Astrocyte (in vitro differentiated cells and primary cell): ENCODE data around the gene WHRN. TPM values are rescaled to one million over a fixed set of nuclear protein-coding genes. Genes with fewer than 3 reads are reported as not detected.

Experiments
- DNase-seq: peaks from one replicate; pipeline ENCODE4 v3.0.0-alpha.2; 2010; ENCODE audit warnings: low read depth
- FAIRE-seq: peaks from 2 replicates; lab custom pipeline; 2011; peaks lifted over from hg19 to GRCh38; lab: Jason Lieb, UNC
- H2AFZ ChIP-seq: 2 replicates; pipeline ENCODE4 v1.6.0; 2012; ENCODE audit warnings: low read depth, low read length, inconsistent platforms
- H3K27ac ChIP-seq: 2 replicates; pipeline ENCODE4 v1.5.1; 2011; ENCODE audit warnings: low read depth, low read length, inconsistent platforms
- H3K27me3 ChIP-seq: 2 replicates; pipeline ENCODE4 v1.6.0; 2011; ENCODE audit warnings: low read length, inconsistent platforms; ENCODE audit not compliant: insufficient read depth
- H3K36me3 ChIP-seq: 2 replicates; pipeline ENCODE4 v1.5.1; 2011; ENCODE audit warnings: low read length, inconsistent platforms; ENCODE audit not compliant: insufficient read depth
- H3K4me1 ChIP-seq: 2 replicates; pipeline ENCODE4 v1.5.1; 2011; ENCODE audit warnings: low read length, inconsistent platforms; ENCODE audit not compliant: insufficient read depth
- H3K4me2 ChIP-seq: 2 replicates; pipeline ENCODE4 v1.6.0; 2012; ENCODE audit warnings: low read length, inconsistent platforms
- H3K4me3 ChIP-seq: 2 replicates; pipeline ENCODE4 v1.5.1; 2011; ENCODE audit warnings: low read depth, mild to moderate bottlenecking, low read length, inconsistent platforms; ENCODE audit not compliant: insufficient read depth
- H3K79me2 ChIP-seq: 2 replicates; pipeline ENCODE4 v1.6.0; 2012; ENCODE audit warnings: mild to moderate bottlenecking, low read length, inconsistent platforms; ENCODE audit not compliant: insufficient read depth
- H3K9ac ChIP-seq: 2 replicates; pipeline ENCODE4 v1.6.0; 2012; ENCODE audit warnings: mild to moderate bottlenecking, low read length, inconsistent platforms
- H3K9me3 ChIP-seq: 2 replicates; pipeline ENCODE4 v1.5.1; 2012; ENCODE audit warnings: low read depth, mild to moderate bottlenecking, low read length, inconsistent platforms; ENCODE audit not compliant: insufficient read depth
- H4K20me1 ChIP-seq: 2 replicates; pipeline ENCODE4 v1.6.0; 2012; ENCODE audit warnings: low read length, inconsistent platforms; ENCODE audit not compliant: insufficient read depth
- H3K27ac Mint-ChIP-seq: one replicate; pipeline ENCODE4 v1.8.0; 2021; ENCODE audit warnings: mild to moderate bottlenecking, mixed read lengths; ENCODE audit not compliant: unreplicated experiment
- H3K27me3 Mint-ChIP-seq: one replicate; pipeline ENCODE4 v1.8.0; 2021; ENCODE audit warnings: low read depth, mixed read lengths; ENCODE audit not compliant: unreplicated experiment
- H3K36me3 Mint-ChIP-seq: one replicate; pipeline ENCODE4 v1.8.0; 2021; ENCODE audit warnings: low read depth, mixed read lengths; ENCODE audit not compliant: unreplicated experiment
- H3K4me1 Mint-ChIP-seq: one replicate; pipeline ENCODE4 v1.8.0; 2021; ENCODE audit warnings: low read depth, mixed read lengths; ENCODE audit not compliant: unreplicated experiment
- H3K4me3 Mint-ChIP-seq: one replicate; pipeline ENCODE4 v1.8.0; 2021; ENCODE audit warnings: mild to moderate bottlenecking, moderate library complexity, mixed read lengths; ENCODE audit not compliant: unreplicated experiment
- H3K9me3 Mint-ChIP-seq: one replicate; pipeline ENCODE4 v1.8.0; 2021; ENCODE audit warnings: mild to moderate bottlenecking, mixed read lengths; ENCODE audit not compliant: unreplicated experiment
- EZH2 ChIP-seq: IDR thresholded peaks from 2 replicates; pipeline ENCODE4 v1.6.1; 2012; ENCODE audit warnings: mild to moderate bottlenecking, low read length, inconsistent platforms; ENCODE audit not compliant: insufficient read depth
- total RNA-seq: library from RNA; stranded (reverse); gene quantifications from 2 replicates; pipeline ENCODE4 v1.2.1, GENCODE V29; 2021
- TF ChIP-seq, protein P1 (sequence below): IDR thresholded peaks from 2 replicates; pipeline ENCODE4 v1.5.1; 2011; ENCODE audit warnings: low read depth, mild to moderate bottlenecking, inconsistent platforms, low read length, moderate library complexity; ENCODE audit not compliant: insufficient read depth

WHRN gene
- total RNA-seq, 1 donor from 2014 or later = 10.2 TPM

GRCh38 chr9:114475412-114476135 is 29.7 kb downstream of the WHRN start:
- H3K9me3 ChIP-seq = no peaks in the 10 kb centered on the region
- no peak overlapping the region for H2AFZ ChIP-seq
- H3K79me2 ChIP-seq = no peaks in the 10 kb centered on the region
- no peaks in the 10 kb centered on the region for H3K27me3 ChIP-seq
- Mint-ChIP-seq H3K4me1 (peaks cover 9% of the 10 kb centered on the region), H3K27me3 (peaks cover 18% of the 10 kb centered on the region), H3K36me3 (peaks cover 19% of the 10 kb centered on the region), H3K4me3 (no peak overlapping the region), H3K27ac (no peak overlapping the region), H3K9me3 (no peaks in the 10 kb centered on the region)
- no peaks in the 10 kb centered on the region for H3K4me1 ChIP-seq
- DNase-seq (no peak), FAIRE-seq (no peak)
- H3K36me3 ChIP-seq = no peaks in the 10 kb centered on the region
- no peak overlapping the region for H3K27ac ChIP-seq
- no peak overlapping the region for H3K4me3 ChIP-seq
- no peaks in the 10 kb centered on the region for H4K20me1 ChIP-seq
- no peak overlapping the region for H3K9ac ChIP-seq
- H3K4me2 ChIP-seq = no peak overlapping the region
- TF ChIP-seq EZH2 = no peak
- TF ChIP-seq, protein P1, sequence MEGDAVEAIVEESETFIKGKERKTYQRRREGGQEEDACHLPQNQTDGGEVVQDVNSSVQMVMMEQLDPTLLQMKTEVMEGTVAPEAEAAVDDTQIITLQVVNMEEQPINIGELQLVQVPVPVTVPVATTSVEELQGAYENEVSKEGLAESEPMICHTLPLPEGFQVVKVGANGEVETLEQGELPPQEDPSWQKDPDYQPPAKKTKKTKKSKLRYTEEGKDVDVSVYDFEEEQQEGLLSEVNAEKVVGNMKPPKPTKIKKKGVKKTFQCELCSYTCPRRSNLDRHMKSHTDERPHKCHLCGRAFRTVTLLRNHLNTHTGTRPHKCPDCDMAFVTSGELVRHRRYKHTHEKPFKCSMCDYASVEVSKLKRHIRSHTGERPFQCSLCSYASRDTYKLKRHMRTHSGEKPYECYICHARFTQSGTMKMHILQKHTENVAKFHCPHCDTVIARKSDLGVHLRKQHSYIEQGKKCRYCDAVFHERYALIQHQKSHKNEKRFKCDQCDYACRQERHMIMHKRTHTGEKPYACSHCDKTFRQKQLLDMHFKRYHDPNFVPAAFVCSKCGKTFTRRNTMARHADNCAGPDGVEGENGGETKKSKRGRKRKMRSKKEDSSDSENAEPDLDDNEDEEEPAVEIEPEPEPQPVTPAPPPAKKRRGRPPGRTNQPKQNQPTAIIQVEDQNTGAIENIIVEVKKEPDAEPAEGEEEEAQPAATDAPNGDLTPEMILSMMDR = no peak

DNA sequence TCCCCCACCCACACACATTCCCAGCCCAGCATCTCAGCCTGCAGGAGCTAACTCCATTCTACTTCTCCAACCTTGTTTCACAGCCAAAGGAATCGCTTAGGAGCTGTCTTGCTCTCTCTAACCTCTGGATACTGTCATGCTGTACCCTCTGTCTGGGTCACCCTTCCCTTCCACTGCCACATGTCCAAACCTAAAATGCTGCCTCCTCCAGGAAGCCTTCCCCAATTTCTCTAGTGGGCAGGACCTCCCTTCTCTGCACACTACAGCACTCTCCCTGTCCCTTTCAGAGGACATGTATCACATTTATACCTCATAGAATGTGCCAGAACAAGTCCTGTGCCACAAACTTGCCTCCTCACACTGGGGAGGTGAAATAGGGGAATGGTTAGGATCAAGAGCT is 30.8 kb downstream of the WHRN start:
- H2AFZ ChIP-seq = no peak overlapping the region
- H3K4me3 Mint-ChIP-seq = no peak overlapping the region
- no peaks in the 10 kb centered on the region for H3K27me3 ChIP-seq
- no peaks in the 10 kb centered on the region for H4K20me1 ChIP-seq
- no peak for DNase-seq
- H3K9me3 Mint-ChIP-seq = peaks cover 5% of the 10 kb centered on the region
- H3K4me2 ChIP-seq = no peak overlapping the region
- no peak overlapping the region for H3K27ac ChIP-seq
- no peak overlapping the region for H3K4me3 ChIP-seq
- FAIRE-seq = no peak
- H3K4me1 Mint-ChIP-seq = peaks cover 9% of the 10 kb centered on the region
- H3K36me3 Mint-ChIP-seq = peaks cover 22% of the 10 kb centered on the region
- no peak overlapping the region for H3K27ac Mint-ChIP-seq
- no peak for TF ChIP-seq EZH2
- TF ChIP-seq, protein P1 = no peak
- peaks cover 18% of the 10 kb centered on the region for H3K27me3 Mint-ChIP-seq
- H3K36me3 ChIP-seq = no peaks in the 10 kb centered on the region
- no peaks in the 10 kb centered on the region for H3K4me1 ChIP-seq
- no peak overlapping the region for H3K9ac ChIP-seq
- no peaks in the 10 kb centered on the region for H3K9me3 ChIP-seq
- no peaks in the 10 kb centered on the region for H3K79me2 ChIP-seq

GRCh38 chr9:114473447-114473801 is 31.8 kb downstream of the WHRN start:
- Histone ChIP-seq H3K4me2 (no peak overlapping the region), H2AFZ (no peak overlapping the region), H3K27me3 (no peaks in the 10 kb centered on the region), H3K27ac (no peak overlapping the region), H3K9ac (no peak overlapping the region), H4K20me1 (no peaks in the 10 kb centered on the region), H3K36me3 (no peaks in the 10 kb centered on the region), H3K4me1 (no peaks in the 10 kb centered on the region), H3K4me3 (no peak overlapping the region), H3K79me2 (no peaks in the 10 kb centered on the region), H3K9me3 (no peaks in the 10 kb centered on the region)
- FAIRE-seq (no peak), DNase-seq (no peak)
- H3K4me3 Mint-ChIP-seq = no peak overlapping the region
- H3K27me3 Mint-ChIP-seq = peaks cover 17% of the 10 kb centered on the region
- no peak overlapping the region for H3K27ac Mint-ChIP-seq
- H3K9me3 Mint-ChIP-seq = peaks cover 5% of the 10 kb centered on the region
- peaks cover 22% of the 10 kb centered on the region for H3K36me3 Mint-ChIP-seq
- peaks cover 9% of the 10 kb centered on the region for H3K4me1 Mint-ChIP-seq
- TF ChIP-seq EZH2 = no peak
- TF ChIP-seq, protein P1 = no peak
